ENCODE measurements around the gene ZBTB12. TPM values are rescaled to one million over a fixed set of nuclear protein-coding genes. Genes with fewer than 3 reads are reported as not detected.
A peak's percentile ranks its signal among the peaks of the same experiment; 100 is the strongest.

ZBTB12 gene
- total RNA-seq, 4 donors from 2014 or later: 0.83 to 2.8 (median 1.0) TPM

DNA sequence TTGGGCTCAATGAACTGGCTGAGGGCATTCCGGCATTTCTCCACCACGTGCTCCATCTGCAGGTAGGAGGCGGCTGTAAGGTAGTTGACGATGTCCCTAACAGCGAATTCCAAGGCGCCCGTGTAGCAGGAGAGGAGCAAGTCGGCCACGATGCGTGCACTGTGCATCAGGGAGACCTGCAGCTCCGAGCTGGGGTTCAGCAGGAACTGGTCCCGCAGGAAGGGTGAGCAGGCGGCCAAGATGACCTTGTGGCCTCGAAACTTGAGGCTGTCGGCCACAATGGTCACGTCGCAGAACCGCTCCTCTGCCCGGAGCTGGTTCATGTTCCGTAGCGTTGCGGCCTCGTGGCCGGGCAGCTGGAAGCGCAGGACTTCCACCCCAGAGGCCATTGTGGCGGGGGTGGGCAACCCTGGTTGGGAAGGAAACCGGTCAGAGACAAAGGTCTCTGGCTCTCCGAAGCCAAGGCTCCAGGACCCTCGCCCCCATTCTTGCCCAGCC lies 920 bp downstream of the ZBTB12 start:
- Histone ChIP-seq H3K27ac (peak overlapping the region; percentile 77 to 92 (median 88)), H3K27me3 (no peaks in the 10 kb centered on the region), H3K4me3 (peak overlapping the region; percentile 51 to 82 (median 70)), H3K36me3 (peaks cover 0 to 5% (median 0%) of the 10 kb centered on the region in 3 donors), H3K9me3 (no peaks in the 10 kb centered on the region), H3K4me1 (peaks cover 28 to 67% (median 29%) of the 10 kb centered on the region in 3 donors)
- peak in 1 of 4 donors; percentile 15 for TF ChIP-seq POLR2A (IDR thresholded peaks at IDR 0.05)
- TF ChIP-seq, protein P1, sequence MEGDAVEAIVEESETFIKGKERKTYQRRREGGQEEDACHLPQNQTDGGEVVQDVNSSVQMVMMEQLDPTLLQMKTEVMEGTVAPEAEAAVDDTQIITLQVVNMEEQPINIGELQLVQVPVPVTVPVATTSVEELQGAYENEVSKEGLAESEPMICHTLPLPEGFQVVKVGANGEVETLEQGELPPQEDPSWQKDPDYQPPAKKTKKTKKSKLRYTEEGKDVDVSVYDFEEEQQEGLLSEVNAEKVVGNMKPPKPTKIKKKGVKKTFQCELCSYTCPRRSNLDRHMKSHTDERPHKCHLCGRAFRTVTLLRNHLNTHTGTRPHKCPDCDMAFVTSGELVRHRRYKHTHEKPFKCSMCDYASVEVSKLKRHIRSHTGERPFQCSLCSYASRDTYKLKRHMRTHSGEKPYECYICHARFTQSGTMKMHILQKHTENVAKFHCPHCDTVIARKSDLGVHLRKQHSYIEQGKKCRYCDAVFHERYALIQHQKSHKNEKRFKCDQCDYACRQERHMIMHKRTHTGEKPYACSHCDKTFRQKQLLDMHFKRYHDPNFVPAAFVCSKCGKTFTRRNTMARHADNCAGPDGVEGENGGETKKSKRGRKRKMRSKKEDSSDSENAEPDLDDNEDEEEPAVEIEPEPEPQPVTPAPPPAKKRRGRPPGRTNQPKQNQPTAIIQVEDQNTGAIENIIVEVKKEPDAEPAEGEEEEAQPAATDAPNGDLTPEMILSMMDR (IDR thresholded peaks at IDR 0.05): no peak
- DNase-seq: no peak
- intact Hi-C loops (cut with DNase I): loop anchor here (5.0 kb wide), 1 partner anchor 51 kb away; no protein-coding TSS in a partner anchor
- 10 to 12% methylated on average over 2 to 9 of the region's 29 CpGs for WGBS, 2 donors

DNA sequence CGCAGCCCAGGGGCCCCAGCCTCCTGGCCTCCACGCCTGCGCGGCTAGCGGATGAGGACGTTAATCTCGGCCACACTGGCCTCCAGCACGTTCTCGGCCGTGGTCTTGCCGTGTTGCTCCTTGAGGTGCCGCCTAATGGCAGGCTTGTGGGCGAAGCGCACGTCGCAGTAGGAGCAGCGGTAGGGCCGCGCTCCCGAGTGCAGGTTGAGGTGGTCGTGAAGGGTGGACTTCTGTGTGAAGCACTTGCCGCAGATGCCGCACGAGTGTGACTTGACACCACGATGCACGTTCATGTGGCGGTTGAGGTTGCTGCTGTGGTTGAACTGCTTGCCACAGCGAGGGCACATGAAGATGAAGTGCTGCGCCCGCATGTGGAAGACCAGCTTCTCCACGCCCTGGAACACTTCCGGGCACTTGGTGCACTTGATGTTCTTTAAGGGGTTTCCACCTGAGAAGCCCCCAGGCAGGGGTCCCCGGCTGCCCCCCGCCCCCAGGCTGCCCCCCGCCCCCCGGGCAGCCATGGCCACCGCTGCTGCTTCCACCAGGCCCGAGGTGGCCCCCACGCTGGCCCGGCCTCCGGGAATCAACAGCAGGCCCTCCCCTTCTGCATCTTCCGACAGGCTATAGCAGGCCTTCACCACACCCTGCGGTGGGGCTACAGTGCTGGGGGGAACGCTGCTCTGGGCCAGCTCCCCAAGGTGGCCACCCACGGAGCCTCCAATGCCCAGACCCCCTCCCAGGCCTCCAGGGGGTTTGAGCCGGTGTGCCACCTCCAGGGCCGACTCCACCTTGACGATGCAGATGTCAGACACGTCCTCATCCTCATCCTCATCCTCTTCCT lies 1.8 kb downstream of the ZBTB12 start:
- intact Hi-C loops (cut with DNase I): loop anchor here (5.0 kb wide), 1 partner anchor 52 kb away; no protein-coding TSS in a partner anchor
- WGBS, 2 donors: 67 to 73% methylated on average over 7 to 15 of the region's 49 CpGs

DNA sequence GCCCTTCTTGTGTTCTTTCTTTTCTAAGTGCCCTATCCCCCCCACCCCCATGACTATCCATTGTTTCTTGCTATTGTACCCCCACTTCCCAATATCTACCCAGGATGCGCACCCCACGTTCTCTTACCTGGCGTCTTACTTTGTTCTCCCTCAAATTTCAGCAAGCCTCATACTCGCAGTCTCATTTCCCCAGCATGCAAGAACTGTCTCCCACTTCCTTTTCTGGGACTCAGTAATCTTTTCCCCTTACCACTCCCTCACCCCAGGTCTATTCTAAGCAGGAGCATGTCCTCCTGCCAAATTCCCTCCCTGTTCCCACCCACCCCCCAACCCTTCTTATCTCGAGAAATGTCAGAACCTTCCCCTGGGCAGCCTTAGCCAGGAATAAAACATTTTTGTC lies 2.7 kb downstream of the ZBTB12 start:
- peak overlapping the region in 1 of 4 donors; percentile 98 for H3K27ac ChIP-seq
- no peak for TF ChIP-seq POLR2A (IDR thresholded peaks at IDR 0.05)
- TF ChIP-seq, protein P1 (IDR thresholded peaks at IDR 0.05): no peak
- no peaks in the 10 kb centered on the region for H3K9me3 ChIP-seq
- H3K36me3 ChIP-seq: peaks cover 0 to 23% (median 0%) of the 10 kb centered on the region in 3 donors
- intact Hi-C loops (cut with DNase I): no loop called here
- peaks cover 28 to 68% (median 29%) of the 10 kb centered on the region in 3 donors for H3K4me1 ChIP-seq
- H3K4me3 ChIP-seq: no peak overlapping the region
- no peak for DNase-seq
- WGBS, 2 donors: 67 to 79% methylated on average over 5 of the region's 5 CpGs
- no peaks in the 10 kb centered on the region for H3K27me3 ChIP-seq

More for the DNA sequence above, 1.8 kb downstream of the ZBTB12 start:
- H3K4me3 ChIP-seq: no peak overlapping the region
- H3K36me3 ChIP-seq: peaks cover 0 to 14% (median 0%) of the 10 kb centered on the region in 3 donors
- H3K27me3 ChIP-seq: no peaks in the 10 kb centered on the region
- H3K4me1 ChIP-seq: peaks cover 28 to 68% (median 29%) of the 10 kb centered on the region in 3 donors
- H3K9me3 ChIP-seq: no peaks in the 10 kb centered on the region
- no peak for TF ChIP-seq POLR2A (IDR thresholded peaks at IDR 0.05)
- TF ChIP-seq, protein P1 (IDR thresholded peaks at IDR 0.05): no peak
- no peak for DNase-seq
- peak overlapping the region in 2 of 4 donors; percentile 89 to 92 for H3K27ac ChIP-seq

DNA sequence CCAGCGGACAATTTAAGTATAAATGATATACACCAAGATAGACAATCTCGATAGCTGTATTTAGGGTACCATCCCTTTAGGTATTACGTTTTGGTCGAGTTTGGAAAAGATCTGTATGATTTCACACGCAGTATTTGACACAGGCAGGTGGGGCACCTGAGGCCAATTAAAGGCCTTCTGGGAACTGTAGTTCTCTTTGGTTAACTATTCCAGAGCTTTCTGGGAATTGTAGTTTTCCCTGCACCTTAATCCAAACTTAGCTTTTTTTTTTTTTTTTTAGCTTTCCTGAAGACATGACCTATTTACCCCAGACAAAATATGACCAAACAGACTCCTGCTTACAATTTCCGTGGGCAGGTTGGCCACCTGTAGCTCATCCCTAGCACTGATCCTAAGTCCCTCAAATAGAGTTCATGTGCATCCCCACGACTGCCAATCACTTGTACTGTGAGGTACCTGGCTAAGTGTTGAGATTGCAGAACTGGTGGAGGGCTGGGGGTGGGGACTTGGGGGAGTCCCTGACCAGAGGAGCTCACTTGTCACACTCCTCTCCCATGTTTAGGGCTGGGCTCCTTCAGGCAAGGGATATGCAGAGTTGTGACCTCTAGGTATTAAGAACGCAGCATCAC lies 3.4 kb downstream of the ZBTB12 start:
- 13 to 16% methylated on average over 8 of the region's 8 CpGs for WGBS, 2 donors
- Histone ChIP-seq H3K36me3 (peaks cover 0 to 30% (median 0%) of the 10 kb centered on the region in 3 donors), H3K4me1 (peaks cover 28 to 62% (median 29%) of the 10 kb centered on the region in 3 donors), H3K27ac (peak overlapping the region; percentile 81 to 98 (median 86)), H3K9me3 (no peaks in the 10 kb centered on the region), H3K27me3 (no peaks in the 10 kb centered on the region), H3K4me3 (peak overlapping the region; percentile 79 to 98 (median 96))
- intact Hi-C loops (cut with DNase I): no loop called here
- TF ChIP-seq, protein P1 (IDR thresholded peaks at IDR 0.05): no peak
- peak in 1 of 4 donors; percentile 22 for TF ChIP-seq POLR2A (IDR thresholded peaks at IDR 0.05)
- DNase-seq: no peak

Measured in esophagus squamous epithelium (tissue), 5 donors.